ENCODE measurements around the gene TRPV2.

DNA sequence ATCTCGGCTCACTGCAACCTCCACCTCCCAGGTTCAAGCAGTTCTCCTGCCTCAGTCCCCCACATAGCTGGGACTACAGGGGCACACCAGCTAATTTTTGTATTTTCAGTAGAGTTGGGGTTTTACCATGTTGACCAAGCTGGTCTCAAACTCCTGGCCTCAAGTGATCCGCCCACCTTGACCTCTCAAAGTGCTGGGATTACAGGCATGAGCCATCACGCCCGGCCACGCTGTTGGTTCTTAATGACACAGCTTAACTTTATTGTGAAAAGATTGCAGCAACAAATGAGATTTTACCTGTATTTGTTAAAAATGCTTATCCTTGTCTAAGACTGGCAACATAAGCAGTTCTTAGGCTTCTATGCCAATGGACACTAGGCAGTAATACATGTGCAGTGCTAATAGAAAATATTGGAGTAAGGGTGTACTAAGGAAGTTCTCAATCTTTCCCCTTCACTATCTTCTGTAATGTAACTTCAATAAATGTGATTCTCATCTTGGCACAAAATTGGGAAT is 31.5 kb upstream of the TRPV2 start:
- TF ChIP-seq, protein P1, sequence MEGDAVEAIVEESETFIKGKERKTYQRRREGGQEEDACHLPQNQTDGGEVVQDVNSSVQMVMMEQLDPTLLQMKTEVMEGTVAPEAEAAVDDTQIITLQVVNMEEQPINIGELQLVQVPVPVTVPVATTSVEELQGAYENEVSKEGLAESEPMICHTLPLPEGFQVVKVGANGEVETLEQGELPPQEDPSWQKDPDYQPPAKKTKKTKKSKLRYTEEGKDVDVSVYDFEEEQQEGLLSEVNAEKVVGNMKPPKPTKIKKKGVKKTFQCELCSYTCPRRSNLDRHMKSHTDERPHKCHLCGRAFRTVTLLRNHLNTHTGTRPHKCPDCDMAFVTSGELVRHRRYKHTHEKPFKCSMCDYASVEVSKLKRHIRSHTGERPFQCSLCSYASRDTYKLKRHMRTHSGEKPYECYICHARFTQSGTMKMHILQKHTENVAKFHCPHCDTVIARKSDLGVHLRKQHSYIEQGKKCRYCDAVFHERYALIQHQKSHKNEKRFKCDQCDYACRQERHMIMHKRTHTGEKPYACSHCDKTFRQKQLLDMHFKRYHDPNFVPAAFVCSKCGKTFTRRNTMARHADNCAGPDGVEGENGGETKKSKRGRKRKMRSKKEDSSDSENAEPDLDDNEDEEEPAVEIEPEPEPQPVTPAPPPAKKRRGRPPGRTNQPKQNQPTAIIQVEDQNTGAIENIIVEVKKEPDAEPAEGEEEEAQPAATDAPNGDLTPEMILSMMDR (IDR thresholded peaks at IDR 0.05; ENCODE audit: low read depth, low read length): no peak
- TF ChIP-seq POLR2A (IDR thresholded peaks at IDR 0.05; ENCODE audit: extremely low read depth, insufficient read length): no peak
- TF ChIP-seq, protein P2, sequence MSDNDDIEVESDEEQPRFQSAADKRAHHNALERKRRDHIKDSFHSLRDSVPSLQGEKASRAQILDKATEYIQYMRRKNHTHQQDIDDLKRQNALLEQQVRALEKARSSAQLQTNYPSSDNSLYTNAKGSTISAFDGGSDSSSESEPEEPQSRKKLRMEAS (IDR thresholded peaks at IDR 0.05; ENCODE audit: low read depth, low read length): no peak

Data from NB4 (cell line).